H9 (cell line): ENCODE results near the gene ALOX12B. TPM values are rescaled to one million over a fixed set of nuclear protein-coding genes. Genes with fewer than 3 reads are reported as not detected.

Experiments
- DNase-seq: peaks from one replicate; pipeline ENCODE4 v3.0.0-alpha.2; 2017
- H2AFZ ChIP-seq: one replicate; pipeline ENCODE4 v1.6.1; 2013; ENCODE audit warnings: mild to moderate bottlenecking, low read length, control low read depth, moderate library complexity
- H2AK5ac ChIP-seq: 2 replicates; pipeline ENCODE4 v1.6.1; 2013; ENCODE audit warnings: low read length, control low read depth, mixed read lengths; ENCODE audit not compliant: insufficient read length
- H2BK120ac ChIP-seq: one replicate; pipeline ENCODE4 v1.6.1; 2013; ENCODE audit warnings: low read depth, mild to moderate bottlenecking, low read length, control low read depth, inconsistent platforms; ENCODE audit not compliant: poor library complexity, severe bottlenecking
- H2BK12ac ChIP-seq: 2 replicates; pipeline ENCODE4 v1.6.1; 2013; ENCODE audit warnings: low read length, control low read depth, mixed read lengths, low read depth; ENCODE audit not compliant: insufficient read length
- H2BK15ac ChIP-seq: 2 replicates; pipeline ENCODE4 v1.6.1; 2013; ENCODE audit warnings: low read depth, low read length, control low read depth
- H2BK20ac ChIP-seq: one replicate; pipeline ENCODE4 v1.6.1; 2013; ENCODE audit warnings: low read depth, mild to moderate bottlenecking, low read length, control low read depth, inconsistent platforms; ENCODE audit not compliant: poor library complexity, severe bottlenecking
- H2BK5ac ChIP-seq: 2 replicates; pipeline ENCODE4 v1.6.1; 2013; ENCODE audit warnings: low read length, control low read depth, mixed read lengths; ENCODE audit not compliant: insufficient read length
- H3K14ac ChIP-seq: 2 replicates; pipeline ENCODE4 v1.6.1; 2013; ENCODE audit warnings: low read length, control low read depth; ENCODE audit not compliant: insufficient read depth
- H3K18ac ChIP-seq: 2 replicates; pipeline ENCODE4 v1.6.1; 2013; ENCODE audit warnings: low read depth, mild to moderate bottlenecking, mixed read lengths, low read length, control low read depth; ENCODE audit not compliant: insufficient read length
- H3K23ac ChIP-seq: 2 replicates; pipeline ENCODE4 v1.6.1; 2013; ENCODE audit warnings: low read length, control low read depth, mixed read lengths, low read depth; ENCODE audit not compliant: insufficient read length
- H3K23me2 ChIP-seq: 2 replicates; pipeline ENCODE4 v1.6.1; 2013; ENCODE audit warnings: low read depth, mild to moderate bottlenecking, mixed read lengths, low read length, control low read depth; ENCODE audit not compliant: insufficient read length, poor library complexity, severe bottlenecking
- H3K27ac ChIP-seq: 2 replicates; pipeline ENCODE4 v1.5.1; 2013; ENCODE audit warnings: low read length, control low read depth, mixed read lengths, low read depth; ENCODE audit not compliant: insufficient read length
- H3K27me3 ChIP-seq: 2 replicates; pipeline ENCODE4 v1.6.1; 2013; ENCODE audit warnings: low read length, control low read depth, inconsistent platforms; ENCODE audit not compliant: insufficient read depth
- H3K4ac ChIP-seq: 2 replicates; pipeline ENCODE4 v1.6.1; 2013; ENCODE audit warnings: low read depth, mild to moderate bottlenecking, control low read depth, inconsistent platforms, low read length, moderate library complexity
- H3K4me1 ChIP-seq: 2 replicates; pipeline ENCODE4 v1.6.1; 2013; ENCODE audit warnings: low read length, control low read depth, inconsistent platforms; ENCODE audit not compliant: insufficient read depth
- H3K4me2 ChIP-seq: 2 replicates; pipeline ENCODE4 v1.6.1; 2013; ENCODE audit warnings: low read length, control low read depth, mixed read lengths; ENCODE audit not compliant: insufficient read length, insufficient read depth
- H3K56ac ChIP-seq: 2 replicates; pipeline ENCODE4 v1.6.1; 2013; ENCODE audit warnings: low read depth, mild to moderate bottlenecking, mixed read lengths, low read length, control low read depth; ENCODE audit not compliant: insufficient read length
- H3K79me1 ChIP-seq: 2 replicates; pipeline ENCODE4 v1.6.1; 2013; ENCODE audit warnings: low read depth, mild to moderate bottlenecking, moderate library complexity, low read length, control low read depth, inconsistent platforms; ENCODE audit not compliant: insufficient read depth, poor library complexity, severe bottlenecking
- H3K79me2 ChIP-seq: 2 replicates; pipeline ENCODE4 v1.6.1; 2013; ENCODE audit warnings: low read length, control low read depth, inconsistent platforms; ENCODE audit not compliant: insufficient read depth
- H3K9ac ChIP-seq: 2 replicates; pipeline ENCODE4 v1.6.1; 2013; ENCODE audit warnings: low read length, control low read depth, mixed read lengths; ENCODE audit not compliant: insufficient read length; ENCODE audit errors: extremely low read depth
- H3K9me3 ChIP-seq: one replicate; pipeline ENCODE4 v1.6.1; 2013; ENCODE audit warnings: low read depth, low read length, inconsistent platforms; ENCODE audit not compliant: control insufficient read depth
- H3T11ph ChIP-seq: one replicate; pipeline ENCODE4 v1.6.1; 2013; ENCODE audit warnings: mild to moderate bottlenecking, low read length, control low read depth, inconsistent platforms
- H4K20me1 ChIP-seq: one replicate; pipeline ENCODE4 v1.6.1; 2013; ENCODE audit not compliant: control insufficient read depth, insufficient read length, insufficient read depth
- H4K5ac ChIP-seq: 2 replicates; pipeline ENCODE4 v1.6.1; 2013; ENCODE audit warnings: low read depth, mild to moderate bottlenecking, mixed read lengths, low read length, control low read depth; ENCODE audit not compliant: insufficient read length
- H4K8ac ChIP-seq: replicated peaks from 2 replicates; pipeline ENCODE4 v1.6.1; 2013; ENCODE audit warnings: low read length, control low read depth, mixed read lengths, low read depth; ENCODE audit not compliant: insufficient read length
- H4K91ac ChIP-seq: 2 replicates; pipeline ENCODE4 v1.6.1; 2013; ENCODE audit warnings: low read depth, mild to moderate bottlenecking, moderate library complexity, mixed read lengths, low read length, control low read depth; ENCODE audit not compliant: insufficient read length
- H3K27ac Mint-ChIP-seq, 3 experiments: 2 replicates in 2 of 3; 3 replicates in 1 of 3; pipeline ENCODE4 v1.8.0; 2020 to 2021; ENCODE audit warnings: mixed read lengths in 3 of 3, mild to moderate bottlenecking in 1 of 3, moderate library complexity in 1 of 3
- H3K27me3 Mint-ChIP-seq: 2 replicates; pipeline ENCODE4 v1.8.0; 2021; ENCODE audit warnings: low read depth, mild to moderate bottlenecking, moderate library complexity, mixed read lengths
- H3K36me3 Mint-ChIP-seq, 3 experiments: 2 replicates in 2 of 3; 3 replicates in 1 of 3; pipeline ENCODE4 v1.8.0; 2020 to 2021; ENCODE audit warnings: low read depth in 3 of 3, mixed read lengths in 3 of 3; ENCODE audit not compliant: insufficient read depth in 1 of 3
- H3K4me1 Mint-ChIP-seq, 2 experiments: 2 replicates each; pipeline ENCODE4 v1.8.0; 2020; ENCODE audit warnings: mixed read lengths in 2 of 2
- H3K4me3 Mint-ChIP-seq, 2 experiments: 2 replicates in 1 of 2; 3 replicates in 1 of 2; pipeline ENCODE4 v1.8.0; 2020 to 2021; ENCODE audit warnings: mild to moderate bottlenecking in 2 of 2, mixed read lengths in 2 of 2, moderate library complexity in 1 of 2
- H3K9me3 Mint-ChIP-seq, 2 experiments: 2 replicates in 1 of 2; 3 replicates in 1 of 2; pipeline ENCODE4 v1.8.0; 2020; ENCODE audit warnings: mild to moderate bottlenecking in 2 of 2, mixed read lengths in 2 of 2, moderate library complexity in 1 of 2
- CTCF ChIP-seq: fragments of 200-600 bp; sonication (generic); conservative IDR thresholded peaks from 3 replicates; pipeline ENCODE4 v1.8.0; 2021; ENCODE audit warnings: antibody characterized with exemption, mild to moderate bottlenecking
- WGBS: extraction: QIAGEN DNeasy Blood & Tissue Kit; methylation state at CpG from one replicate; pipeline ENCODE4 v1.1.7; 2013; ENCODE audit warnings: missing lambda C conversion rate, low lambda C conversion rate, mixed read lengths; ENCODE audit not compliant: insufficient read length; ENCODE audit errors: extremely low coverage; 5-methylcytosine and 5-hydroxymethylcytosine counted together
- total RNA-seq: library from RNA; stranded (reverse); gene quantifications from 2 replicates; pipeline ENCODE4 v1.2.1, GENCODE V29; 2021

The ALOX12B gene
- total RNA-seq, 1 experiment from 2014 or later, result 1.2 TPM

DNA sequence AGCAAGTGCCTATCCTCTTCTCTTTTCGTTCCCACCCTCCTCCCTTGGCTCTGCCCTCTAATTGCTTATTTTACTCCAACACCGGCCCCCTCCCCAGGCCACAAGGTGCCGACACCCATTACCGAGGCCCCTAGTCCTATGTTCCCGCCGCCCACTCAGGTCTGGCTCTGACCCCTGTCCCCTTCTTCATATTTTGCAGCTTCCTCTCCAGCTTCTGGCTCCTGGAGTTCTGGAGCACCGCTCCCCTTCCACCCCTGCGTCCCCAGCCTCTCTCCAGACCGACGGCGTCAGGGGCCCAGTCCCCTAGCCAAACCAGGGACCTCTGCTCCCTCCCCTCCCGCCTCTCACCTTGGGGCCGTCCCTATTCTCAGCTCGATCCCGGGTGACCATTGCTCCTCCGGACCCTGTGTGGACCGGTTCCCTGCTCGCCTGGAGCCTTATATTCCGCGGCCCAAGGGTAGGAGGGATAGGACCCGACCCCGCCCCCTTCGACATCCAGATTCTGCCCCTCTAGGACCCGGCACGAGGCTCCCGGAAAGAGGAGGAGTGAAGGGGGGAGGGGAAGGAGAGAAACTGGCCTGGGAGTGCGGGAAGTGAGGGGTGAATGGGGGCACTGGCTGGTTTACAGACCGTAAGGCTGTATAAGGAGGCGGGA is 36.3 kb upstream of the ALOX12B start, which contains the start of gene HES7:
TSS of gene HES7 (minus strand) at position 412 of the 655 bp plus-strand sequence. CDS start at position 390, 22 bp downstream.
- Mint-ChIP-seq H3K27me3 (peaks cover 83% of the 10 kb centered on the region), H3K4me1 (peaks cover 42 to 43% of the 10 kb centered on the region in 2 experiments), H3K36me3 (no peaks in the 10 kb centered on the region; a peak in 2 of 7 replicates), H3K9me3 (peaks cover 4 to 12% of the 10 kb centered on the region in 2 experiments; a peak in 4 of 5 replicates), H3K27ac (no peak within 1 kb of the TSS), H3K4me3 (peak within 1 kb of the TSS; percentile 91 to 93)
- Histone ChIP-seq H2BK120ac (no peak within 1 kb of the TSS), H3K23me2 (peaks cover 46% of the 10 kb centered on the region), H3K27ac (no peak within 1 kb of the TSS), H3K79me1 (no peaks in the 10 kb centered on the region), H3K4me1 (no peaks in the 10 kb centered on the region; the same call in 1 of the 2 replicates), H2BK5ac (no peak within 1 kb of the TSS), H2BK20ac (no peak within 1 kb of the TSS), H3K4ac (no peak within 1 kb of the TSS), H2BK15ac (no peak within 1 kb of the TSS), H4K5ac (no peak within 1 kb of the TSS), H2AK5ac (no peak within 1 kb of the TSS), H4K91ac (no peak within 1 kb of the TSS), H2AFZ (no peak within 1 kb of the TSS), H3T11ph (no peak within 1 kb of the TSS), H2BK12ac (no peak within 1 kb of the TSS), H3K23ac (no peak within 1 kb of the TSS), H3K56ac (no peak within 1 kb of the TSS), H3K79me2 (no peaks in the 10 kb centered on the region), H3K18ac (no peak within 1 kb of the TSS), H3K9me3 (no peaks in the 10 kb centered on the region), H4K8ac (no peak within 1 kb of the TSS), H3K4me2 (peak within 1 kb of the TSS; percentile 66), H3K14ac (no peak within 1 kb of the TSS; the same call in 1 of the 2 replicates), H3K9ac (no peak within 1 kb of the TSS), H3K27me3 (peaks cover 34% of the 10 kb centered on the region), H4K20me1 (no peaks in the 10 kb centered on the region)
- WGBS, result no CpG with 5 or more reads among the region's 29 CpGs
- TF ChIP-seq CTCF, result no peak
- peak; percentile 86 for DNase-seq
